OCI-LY1 (cell line): ENCODE results near the gene CDK5RAP2.

Experiments
- H2AFZ ChIP-seq: fragments of 200-600 bp; sonication (generic), shearing (Covaris generic); 2 replicates; pipeline ENCODE4 v1.6.0; 2014; ENCODE audit warnings: antibody characterized with exemption, mild to moderate bottlenecking, low read length
- H3F3A ChIP-seq: fragments of 200-600 bp; sonication (generic), shearing (Covaris generic); 2 replicates; pipeline ENCODE4 v1.6.0; 2014; ENCODE audit warnings: mild to moderate bottlenecking, antibody characterized with exemption, low read length, moderate library complexity; ENCODE audit not compliant: insufficient read depth
- H3K27ac ChIP-seq: fragments of 200-600 bp; sonication (generic); 2 replicates; pipeline ENCODE4 v1.5.1; 2014; ENCODE audit warnings: low read length, mixed run types, mild to moderate bottlenecking, low read depth; ENCODE audit not compliant: poor library complexity, severe bottlenecking
- H3K27me3 ChIP-seq: fragments of 200-600 bp; sonication (generic); 2 replicates; pipeline ENCODE4 v1.6.0; 2014; ENCODE audit warnings: antibody characterized with exemption, mild to moderate bottlenecking, low read length, moderate library complexity; ENCODE audit not compliant: insufficient read depth
- H3K36me3 ChIP-seq: fragments of 200-600 bp; sonication (generic); 2 replicates; pipeline ENCODE4 v1.6.1; 2014; ENCODE audit warnings: mild to moderate bottlenecking, antibody characterized with exemption, low read length, moderate library complexity, mixed read lengths; ENCODE audit not compliant: insufficient read depth
- H3K4me1 ChIP-seq: fragments of 200-600 bp; sonication (generic); 2 replicates; pipeline ENCODE4 v1.5.1; 2014; ENCODE audit warnings: mild to moderate bottlenecking, low read length, moderate library complexity; ENCODE audit not compliant: insufficient read depth, severe bottlenecking
- H3K4me2 ChIP-seq: fragments of 200-600 bp; sonication (generic), shearing (Covaris generic); 2 replicates; pipeline ENCODE4 v1.6.1; 2014; ENCODE audit warnings: low read length
- H3K4me3 ChIP-seq: fragments of 200-600 bp; sonication (generic); 2 replicates; pipeline ENCODE4 v1.5.1; 2014; ENCODE audit warnings: low read length, low read depth, mild to moderate bottlenecking, mixed read lengths; ENCODE audit not compliant: poor library complexity, severe bottlenecking
- H3K79me2 ChIP-seq: fragments of 200-600 bp; shearing (Covaris generic); 2 replicates; pipeline ENCODE4 v1.6.1; 2016; ENCODE audit warnings: mixed run types, low read length, mixed read lengths; ENCODE audit not compliant: insufficient read depth
- H3K9ac ChIP-seq: fragments of 200-600 bp; sonication (generic), shearing (Covaris generic); 2 replicates; pipeline ENCODE4 v1.6.1; 2014; ENCODE audit warnings: mild to moderate bottlenecking, low read length, mixed read lengths
- H3K9me2 ChIP-seq: fragments of 200-600 bp; sonication (generic), shearing (Covaris generic); 2 replicates; pipeline ENCODE4 v1.6.1; 2014; ENCODE audit warnings: low read depth, mild to moderate bottlenecking, low read length, mixed read lengths
- H3K9me3 ChIP-seq: fragments of 200-600 bp; shearing (Covaris generic); 2 replicates; pipeline ENCODE4 v1.6.1; 2014; ENCODE audit warnings: low read length, mixed read lengths
- H4K20me1 ChIP-seq: fragments of 200-600 bp; sonication (generic), shearing (Covaris generic); 2 replicates; pipeline ENCODE4 v1.6.0; 2016; ENCODE audit warnings: mild to moderate bottlenecking, low read length; ENCODE audit not compliant: insufficient read depth
- CTCF ChIP-seq: fragments of 200-600 bp; sonication (generic), shearing (Covaris generic); IDR thresholded peaks from 2 replicates; pipeline ENCODE4 v1.5.1; 2017; ENCODE audit warnings: mild to moderate bottlenecking, antibody characterized with exemption, low read length, moderate library complexity, mixed read lengths
- EZH2 ChIP-seq: fragments of 200-600 bp; sonication (generic), shearing (Covaris generic); IDR thresholded peaks from 2 replicates; pipeline ENCODE4 v1.8.0; 2017; ENCODE audit warnings: borderline replicate concordance, mixed run types, mild to moderate bottlenecking, antibody characterized with exemption, low read length, moderate library complexity, mixed read lengths

The CDK5RAP2 gene

GRCh38 chr9:120372040-120372439 is 207.9 kb downstream of the CDK5RAP2 start:
- peaks cover 12% of the 10 kb centered on the region; the same call in 1 of the 2 replicates for H3K27me3 ChIP-seq
- TF ChIP-seq EZH2 (no peak), CTCF (no peak)

GRCh38 chr9:120369608-120370220 is 210.3 kb downstream of the CDK5RAP2 start:
- Histone ChIP-seq H4K20me1 (no peaks in the 10 kb centered on the region), H3K79me2 (no peaks in the 10 kb centered on the region), H3K27ac (no peak overlapping the region), H3K9me3 (no peaks in the 10 kb centered on the region), H3K4me1 (no peaks in the 10 kb centered on the region), H3F3A (no peaks in the 10 kb centered on the region), H3K27me3 (peaks cover 7% of the 10 kb centered on the region; the same call in 1 of the 2 replicates), H2AFZ (no peak overlapping the region), H3K36me3 (no peaks in the 10 kb centered on the region), H3K9ac (no peak overlapping the region), H3K9me2 (no peaks in the 10 kb centered on the region), H3K4me3 (no peak overlapping the region), H3K4me2 (no peak overlapping the region)
- TF ChIP-seq EZH2 (no peak), CTCF (no peak)

More at GRCh38 chr9:120372040-120372439, 207.9 kb downstream of the CDK5RAP2 start:
- H3K9ac ChIP-seq: no peak overlapping the region
- no peaks in the 10 kb centered on the region for H3K36me3 ChIP-seq
- no peak overlapping the region for H3K4me3 ChIP-seq
- H3F3A ChIP-seq: no peaks in the 10 kb centered on the region
- no peaks in the 10 kb centered on the region for H3K79me2 ChIP-seq
- H3K4me2 ChIP-seq: no peak overlapping the region
- H2AFZ ChIP-seq: no peak overlapping the region
- H3K4me1 ChIP-seq: no peaks in the 10 kb centered on the region
- no peaks in the 10 kb centered on the region for H4K20me1 ChIP-seq
- no peaks in the 10 kb centered on the region for H3K9me3 ChIP-seq
- no peak overlapping the region for H3K27ac ChIP-seq
- H3K9me2 ChIP-seq: no peaks in the 10 kb centered on the region

GRCh38 chr9:120368799-120369198 is 211.2 kb downstream of the CDK5RAP2 start:
- Histone ChIP-seq H3K9me2 (no peaks in the 10 kb centered on the region), H2AFZ (no peak overlapping the region), H3K27me3 (peaks cover 3% of the 10 kb centered on the region; the same call in 1 of the 2 replicates), H3K4me1 (no peaks in the 10 kb centered on the region), H3K9me3 (no peaks in the 10 kb centered on the region), H3K27ac (no peak overlapping the region), H4K20me1 (no peaks in the 10 kb centered on the region), H3F3A (no peaks in the 10 kb centered on the region), H3K9ac (no peak overlapping the region), H3K4me3 (no peak overlapping the region), H3K4me2 (no peak overlapping the region), H3K36me3 (no peaks in the 10 kb centered on the region), H3K79me2 (no peaks in the 10 kb centered on the region)
- TF ChIP-seq CTCF (no peak), EZH2 (no peak)
